NCI-H1105 (cell line): Measurements from ENCODE around the gene UMODL1.

Experiments used
- DNase-seq: peaks from one replicate; lab custom pipeline; 2025; lab: John Stamatoyannopoulos, UW

UMODL1 gene

DNA sequence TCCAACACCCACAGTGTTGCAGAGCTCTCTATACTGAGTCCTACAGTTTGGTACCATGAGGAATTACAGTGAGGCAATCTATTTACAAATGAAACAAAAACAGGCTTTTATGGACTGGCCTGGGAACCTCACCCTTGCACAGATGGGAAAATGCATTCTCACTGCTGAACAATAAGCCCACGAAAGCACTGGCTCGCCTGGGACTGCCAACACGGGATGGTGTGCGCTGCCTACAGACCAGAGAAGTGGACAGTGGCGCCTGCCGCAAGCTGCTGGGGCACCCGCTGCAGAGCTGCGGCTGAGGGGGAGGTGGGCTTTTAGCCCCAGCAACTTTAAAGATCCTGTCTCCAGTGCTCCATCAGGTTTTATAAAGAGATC lies 119.4 kb downstream of the UMODL1 start:
- DNase-seq, result no peak

DNA sequence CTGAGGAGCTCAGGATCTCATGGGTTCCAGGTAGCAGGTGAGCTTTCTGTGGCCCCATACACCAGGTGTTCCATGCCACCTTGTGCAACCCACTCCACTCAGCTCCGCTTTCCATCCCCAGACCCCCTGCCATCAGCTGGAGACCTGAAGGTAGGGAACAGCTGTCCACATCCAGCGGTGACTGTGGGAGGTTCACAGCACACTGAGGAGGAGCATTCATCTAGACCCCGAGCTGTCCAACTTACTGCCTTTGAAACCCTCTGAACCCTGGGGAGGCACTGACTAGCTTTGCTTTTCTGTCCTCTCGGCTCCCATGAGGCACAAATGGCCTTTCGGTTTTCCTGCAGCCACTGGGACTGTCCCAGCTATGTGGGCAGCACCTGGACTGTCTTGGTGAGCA lies 119.9 kb downstream of the UMODL1 start:
- no peak for DNase-seq

DNA sequence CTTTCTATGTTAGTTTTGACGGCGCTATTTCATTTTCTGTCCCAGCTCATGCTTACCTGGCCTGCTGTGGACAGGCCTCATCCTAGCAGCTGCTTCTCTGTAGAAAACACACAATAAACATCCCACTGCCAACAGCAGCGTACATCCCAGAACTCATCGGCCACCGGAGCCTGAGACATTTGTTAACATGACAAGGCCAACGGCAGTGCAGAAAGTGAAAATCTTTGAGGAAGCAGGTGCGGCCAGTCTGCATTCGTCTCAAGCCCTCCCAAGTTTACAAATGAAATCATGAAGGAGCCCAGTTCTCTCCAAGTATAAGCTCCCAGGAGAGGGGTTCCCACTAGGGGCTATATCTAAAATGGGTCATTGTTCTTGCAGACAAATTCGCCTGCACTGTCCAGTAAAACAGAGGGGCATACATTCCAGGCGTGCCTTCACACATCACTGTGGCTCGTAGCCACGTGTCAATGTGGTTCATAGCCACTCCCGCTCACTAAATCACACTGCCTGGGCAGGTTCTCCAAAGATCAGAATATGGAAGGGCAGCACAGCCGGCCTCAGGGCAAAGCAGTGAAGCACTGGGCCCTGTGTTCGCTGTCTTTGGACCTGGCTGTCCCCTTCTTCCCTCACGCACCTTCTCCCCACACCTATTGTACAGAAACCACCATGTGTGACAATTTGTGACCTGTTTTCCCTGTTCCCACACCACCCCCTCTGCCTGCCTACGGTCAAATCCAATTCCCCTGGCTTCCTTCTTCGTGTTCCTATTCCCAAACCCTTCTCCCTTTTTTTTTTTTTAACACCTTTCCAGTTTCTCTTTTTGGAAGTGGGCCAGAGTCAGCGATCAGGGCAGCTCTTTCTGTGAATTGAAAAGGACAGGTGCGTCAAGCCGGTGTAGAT lies 120.8 kb downstream of the UMODL1 start:
- DNase-seq, result peak; percentile 44
